ENCODE data around the gene HDAC11. TPM values are rescaled to one million over a fixed set of nuclear protein-coding genes. Genes with fewer than 3 reads are reported as not detected.

The HDAC11 gene
- total RNA-seq, 4 donors from 2014 or later, result 13.0 to 40.4 (median 15.8) TPM

GRCh38 chr3:13529196-13530112 lies 49.3 kb downstream of the HDAC11 start:
- Histone ChIP-seq H3K27me3 (no peaks in the 10 kb centered on the region), H3K36me3 (no peaks in the 10 kb centered on the region), H3K4me1 (peaks cover 0 to 3% of the 10 kb centered on the region in 2 donors), H3K9me3 (no peaks in the 10 kb centered on the region), H3K27ac (peak overlapping the region in 3 of 4 donors; percentile 45 to 60 (median 48)), H3K4me3 (no peak overlapping the region)
- in situ Hi-C loops (cut with MboI; ENCODE audit: low sequenced_read_pairs in 4 of 4), result no loop called here
- TF ChIP-seq CTCF (IDR thresholded peaks at IDR 0.05 in 4 of 5, conservative IDR thresholded peaks at IDR 0.05 in 1 of 5) (no peak), POLR2A (IDR thresholded peaks at IDR 0.05) (no peak)
- intact Hi-C loops (cut with DNase I; ENCODE audit: low total_unique reads), result no loop called here
- ATAC-seq (no peak), DNase-seq (no peak)

GRCh38 chr3:13530241-13531009 lies 50.3 kb downstream of the HDAC11 start:
- Histone ChIP-seq H3K27ac (peak overlapping the region in 2 of 4 donors; percentile 2 to 33), H3K4me1 (peaks cover 0 to 3% of the 10 kb centered on the region in 2 donors), H3K9me3 (no peaks in the 10 kb centered on the region), H3K4me3 (no peak overlapping the region), H3K36me3 (no peaks in the 10 kb centered on the region), H3K27me3 (no peaks in the 10 kb centered on the region)
- in situ Hi-C loops (cut with MboI; ENCODE audit: low sequenced_read_pairs in 4 of 4) (no loop called here), intact Hi-C loops (cut with DNase I; ENCODE audit: low total_unique reads) (no loop called here)
- TF ChIP-seq POLR2A (IDR thresholded peaks at IDR 0.05) (no peak), CTCF (IDR thresholded peaks at IDR 0.05 in 4 of 5, conservative IDR thresholded peaks at IDR 0.05 in 1 of 5) (no peak)
- no peak for ATAC-seq
- DNase-seq, result no peak

GRCh38 chr3:13532085-13532484 lies 52.0 kb downstream of the HDAC11 start:
- Histone ChIP-seq H3K4me3 (no peak overlapping the region), H3K9me3 (no peaks in the 10 kb centered on the region), H3K27me3 (no peaks in the 10 kb centered on the region), H3K4me1 (peaks cover 0 to 5% of the 10 kb centered on the region in 2 donors), H3K36me3 (no peaks in the 10 kb centered on the region), H3K27ac (peak overlapping the region; percentile 39 to 57 (median 50))
- TF ChIP-seq CTCF (IDR thresholded peaks at IDR 0.05 in 4 of 5, conservative IDR thresholded peaks at IDR 0.05 in 1 of 5) (no peak), POLR2A (IDR thresholded peaks at IDR 0.05) (no peak)
- in situ Hi-C loops (cut with MboI; ENCODE audit: low sequenced_read_pairs in 4 of 4), result no loop called here
- intact Hi-C loops (cut with DNase I; ENCODE audit: low total_unique reads), result no loop called here
- peak in 1 of 2 donors; percentile 61 for DNase-seq
- ATAC-seq, result peak; percentile 12 to 66

- Histone ChIP-seq H3K4me3 (no peak overlapping the region), H3K9me3 (no peaks in the 10 kb centered on the region), H3K27ac (peak overlapping the region; percentile 39 to 57 (median 50)), H3K4me1 (peaks cover 0 to 5% of the 10 kb centered on the region in 2 donors), H3K36me3 (no peaks in the 10 kb centered on the region), H3K27me3 (no peaks in the 10 kb centered on the region)
- DNase-seq, result no peak
- peak in 1 of 2 donors; percentile 27 for ATAC-seq
- intact Hi-C loops (cut with DNase I; ENCODE audit: low total_unique reads) (no loop called here), in situ Hi-C loops (cut with MboI; ENCODE audit: low sequenced_read_pairs in 4 of 4) (no loop called here)
- TF ChIP-seq CTCF (IDR thresholded peaks at IDR 0.05 in 4 of 5, conservative IDR thresholded peaks at IDR 0.05 in 1 of 5), result no peak
- no peak for TF ChIP-seq POLR2A (IDR thresholded peaks at IDR 0.05)
Measured at GRCh38 chr3:13532631-13533030, 52.5 kb downstream of the HDAC11 start.

All from gastrocnemius medialis (tissue), 4 donors.